GM12878 (cell line): ENCODE measurements around the gene RFLNA. TPM values are rescaled to one million over a fixed set of nuclear protein-coding genes. Genes with fewer than 3 reads are reported as not detected.

Source experiments
- CBFB ChIP-seq: IDR thresholded peaks from 2 replicates; pipeline ENCODE4 v1.6.1; 2016; ENCODE audit warnings: antibody characterized with exemption, low read depth
- CBX3 ChIP-seq: fragments of 200-600 bp; sonication (generic); IDR thresholded peaks from 2 replicates; pipeline ENCODE4 v1.6.1; 2016; ENCODE audit warnings: low read depth, borderline replicate concordance
- KAT2A ChIP-seq: conservative IDR thresholded peaks from 2 replicates; pipeline ENCODE4 v1.6.1; 2011; ENCODE audit warnings: low read depth, low read length; ENCODE audit not compliant: control insufficient read depth
- SMAD5 ChIP-seq: IDR thresholded peaks from 2 replicates; pipeline ENCODE4 v1.6.1; 2016; ENCODE audit warnings: antibody characterized with exemption, low read depth
- polyA plus RNA-seq, 11 experiments: library from polyadenylated mRNA; depleted of rRNA in 4 of 11; unstranded in 6 of 11; stranded (reverse) in 5 of 11; fragments of >200 nt; fragmentation: Nextera tagmentation in 4 of 11; fragmentation: Illumina TruSeq in 1 of 11; extraction: Ambion mirVana in 4 of 11; extraction: Trizol in 1 of 11; gene quantifications; 1 replicate in 1 of 11; 2 replicates in 10 of 11; pipeline versions ENCODE4 v1.2.1 to v1.2.3, GENCODE V29; 2011 to 2016; ENCODE audit warnings: inconsistent platforms in 2 of 11, missing spikeins in 2 of 11, low read depth in 1 of 11
- total RNA-seq, 4 experiments: library from RNA; depleted of rRNA in 3 of 4; stranded (reverse); fragments of >200 nt in 3 of 4; fragmentation: Illumina TruSeq in 1 of 4; extraction: Trizol in 1 of 4; gene quantifications; 2 replicates each; pipeline versions ENCODE4 v1.2.1 to v1.2.3, GENCODE V29; 2013 to 2021
- TF ChIP-seq, protein P1 (sequence below): fragments of 450-650 bp; conservative IDR thresholded peaks from 2 replicates; pipeline ENCODE4 v1.6.1; 2017; ENCODE audit warnings: mild to moderate bottlenecking, moderate library complexity
- TF ChIP-seq, protein P2 (sequence below), 3 experiments: IDR thresholded peaks in 2 of 3; conservative IDR thresholded peaks in 1 of 3; 2 replicates each; pipeline ENCODE4 v1.5.1; 2011; ENCODE audit warnings: low read depth in 3 of 3, low read length in 3 of 3, mild to moderate bottlenecking in 3 of 3, control low read depth in 2 of 3, moderate library complexity in 2 of 3, inconsistent platforms in 1 of 3, mixed read lengths in 1 of 3; ENCODE audit not compliant: control insufficient read depth in 2 of 3, insufficient read depth in 1 of 3; ENCODE audit errors: extremely low read depth in 1 of 3
- TF ChIP-seq, protein P3 (sequence below): fragments of 450-650 bp; IDR thresholded peaks from 2 replicates; pipeline ENCODE4 v1.6.1; 2016; ENCODE audit warnings: mild to moderate bottlenecking
- TF ChIP-seq, protein P4 (sequence below): fragments of 450-650 bp; formaldehyde crosslinking; IDR thresholded peaks from 2 replicates; pipeline ENCODE4 v1.4.0; 2022; ENCODE audit warnings: mild to moderate bottlenecking, moderate library complexity
- TF ChIP-seq, protein P5 (sequence below): IDR thresholded peaks from 2 replicates; pipeline ENCODE4 v1.6.1; 2012; ENCODE audit warnings: low read depth, low read length, improper control_type of control experiment

Gene RFLNA
- total and polyA plus RNA-seq, 10 of the 15 experiments (the other 5 are each of a cell fraction or from before 2014, with no cell fraction given), result 0.08 TPM; not detected in 9

DNA sequence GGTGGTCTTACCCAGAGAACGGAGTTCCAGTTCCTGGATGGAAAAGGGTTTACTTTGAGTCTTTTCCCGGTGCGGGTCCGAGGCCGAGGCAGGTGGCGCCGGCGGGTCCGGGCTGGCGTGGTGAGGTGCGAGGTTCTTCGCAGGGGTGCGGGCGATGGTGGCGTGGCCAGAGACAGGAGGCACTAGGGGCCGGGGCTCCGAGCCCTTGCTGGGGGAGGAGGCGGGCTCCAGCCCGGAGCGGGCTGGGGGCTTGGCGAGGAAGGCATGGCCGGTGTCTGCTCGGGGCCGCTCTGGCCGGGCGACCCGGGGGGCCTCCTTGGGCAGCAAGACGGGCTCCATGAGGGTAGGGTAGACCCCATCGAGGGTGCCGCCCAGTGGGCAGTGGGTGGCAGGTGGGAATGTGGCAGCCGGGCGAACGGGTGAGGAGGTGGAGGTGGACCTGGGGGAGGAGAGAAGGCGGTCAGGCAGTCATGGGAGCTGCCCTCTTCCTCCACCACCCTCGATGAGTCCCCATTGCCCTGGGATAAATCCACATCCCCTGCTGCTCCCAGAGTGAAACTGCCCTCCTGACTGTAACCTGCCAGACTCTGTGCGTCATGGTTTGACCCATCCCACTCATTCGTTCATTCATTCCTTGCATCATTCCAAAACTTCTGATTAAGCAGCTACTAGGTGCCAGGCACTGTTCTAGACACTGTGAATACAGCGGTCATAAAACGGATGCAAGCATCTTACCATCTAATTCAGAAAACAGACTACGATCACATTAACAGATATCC is 42.0 kb downstream of the RFLNA start (continued):
- TF ChIP-seq, protein P1, sequence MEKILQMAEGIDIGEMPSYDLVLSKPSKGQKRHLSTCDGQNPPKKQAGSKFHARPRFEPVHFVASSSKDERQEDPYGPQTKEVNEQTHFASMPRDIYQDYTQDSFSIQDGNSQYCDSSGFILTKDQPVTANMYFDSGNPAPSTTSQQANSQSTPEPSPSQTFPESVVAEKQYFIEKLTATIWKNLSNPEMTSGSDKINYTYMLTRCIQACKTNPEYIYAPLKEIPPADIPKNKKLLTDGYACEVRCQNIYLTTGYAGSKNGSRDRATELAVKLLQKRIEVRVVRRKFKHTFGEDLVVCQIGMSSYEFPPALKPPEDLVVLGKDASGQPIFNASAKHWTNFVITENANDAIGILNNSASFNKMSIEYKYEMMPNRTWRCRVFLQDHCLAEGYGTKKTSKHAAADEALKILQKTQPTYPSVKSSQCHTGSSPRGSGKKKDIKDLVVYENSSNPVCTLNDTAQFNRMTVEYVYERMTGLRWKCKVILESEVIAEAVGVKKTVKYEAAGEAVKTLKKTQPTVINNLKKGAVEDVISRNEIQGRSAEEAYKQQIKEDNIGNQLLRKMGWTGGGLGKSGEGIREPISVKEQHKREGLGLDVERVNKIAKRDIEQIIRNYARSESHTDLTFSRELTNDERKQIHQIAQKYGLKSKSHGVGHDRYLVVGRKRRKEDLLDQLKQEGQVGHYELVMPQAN, result no peak
- TF ChIP-seq, protein P2, sequence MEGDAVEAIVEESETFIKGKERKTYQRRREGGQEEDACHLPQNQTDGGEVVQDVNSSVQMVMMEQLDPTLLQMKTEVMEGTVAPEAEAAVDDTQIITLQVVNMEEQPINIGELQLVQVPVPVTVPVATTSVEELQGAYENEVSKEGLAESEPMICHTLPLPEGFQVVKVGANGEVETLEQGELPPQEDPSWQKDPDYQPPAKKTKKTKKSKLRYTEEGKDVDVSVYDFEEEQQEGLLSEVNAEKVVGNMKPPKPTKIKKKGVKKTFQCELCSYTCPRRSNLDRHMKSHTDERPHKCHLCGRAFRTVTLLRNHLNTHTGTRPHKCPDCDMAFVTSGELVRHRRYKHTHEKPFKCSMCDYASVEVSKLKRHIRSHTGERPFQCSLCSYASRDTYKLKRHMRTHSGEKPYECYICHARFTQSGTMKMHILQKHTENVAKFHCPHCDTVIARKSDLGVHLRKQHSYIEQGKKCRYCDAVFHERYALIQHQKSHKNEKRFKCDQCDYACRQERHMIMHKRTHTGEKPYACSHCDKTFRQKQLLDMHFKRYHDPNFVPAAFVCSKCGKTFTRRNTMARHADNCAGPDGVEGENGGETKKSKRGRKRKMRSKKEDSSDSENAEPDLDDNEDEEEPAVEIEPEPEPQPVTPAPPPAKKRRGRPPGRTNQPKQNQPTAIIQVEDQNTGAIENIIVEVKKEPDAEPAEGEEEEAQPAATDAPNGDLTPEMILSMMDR (IDR thresholded peaks at IDR 0.05 in 2 of 3, conservative IDR thresholded peaks at IDR 0.05 in 1 of 3; ENCODE audit: control insufficient read depth in 2 of 3, extremely low read depth in 1 of 3, insufficient read depth in 1 of 3, low read depth in 3 of 3, low read length in 3 of 3), result no peak
- TF ChIP-seq, protein P3, sequence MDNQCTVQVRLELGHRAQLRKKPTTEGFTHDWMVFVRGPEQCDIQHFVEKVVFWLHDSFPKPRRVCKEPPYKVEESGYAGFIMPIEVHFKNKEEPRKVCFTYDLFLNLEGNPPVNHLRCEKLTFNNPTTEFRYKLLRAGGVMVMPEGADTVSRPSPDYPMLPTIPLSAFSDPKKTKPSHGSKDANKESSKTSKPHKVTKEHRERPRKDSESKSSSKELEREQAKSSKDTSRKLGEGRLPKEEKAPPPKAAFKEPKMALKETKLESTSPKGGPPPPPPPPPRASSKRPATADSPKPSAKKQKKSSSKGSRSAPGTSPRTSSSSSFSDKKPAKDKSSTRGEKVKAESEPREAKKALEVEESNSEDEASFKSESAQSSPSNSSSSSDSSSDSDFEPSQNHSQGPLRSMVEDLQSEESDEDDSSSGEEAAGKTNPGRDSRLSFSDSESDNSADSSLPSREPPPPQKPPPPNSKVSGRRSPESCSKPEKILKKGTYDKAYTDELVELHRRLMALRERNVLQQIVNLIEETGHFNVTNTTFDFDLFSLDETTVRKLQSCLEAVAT, result no peak
- TF ChIP-seq KAT2A, result no peak
- TF ChIP-seq CBX3, result no peak
- TF ChIP-seq, protein P4, sequence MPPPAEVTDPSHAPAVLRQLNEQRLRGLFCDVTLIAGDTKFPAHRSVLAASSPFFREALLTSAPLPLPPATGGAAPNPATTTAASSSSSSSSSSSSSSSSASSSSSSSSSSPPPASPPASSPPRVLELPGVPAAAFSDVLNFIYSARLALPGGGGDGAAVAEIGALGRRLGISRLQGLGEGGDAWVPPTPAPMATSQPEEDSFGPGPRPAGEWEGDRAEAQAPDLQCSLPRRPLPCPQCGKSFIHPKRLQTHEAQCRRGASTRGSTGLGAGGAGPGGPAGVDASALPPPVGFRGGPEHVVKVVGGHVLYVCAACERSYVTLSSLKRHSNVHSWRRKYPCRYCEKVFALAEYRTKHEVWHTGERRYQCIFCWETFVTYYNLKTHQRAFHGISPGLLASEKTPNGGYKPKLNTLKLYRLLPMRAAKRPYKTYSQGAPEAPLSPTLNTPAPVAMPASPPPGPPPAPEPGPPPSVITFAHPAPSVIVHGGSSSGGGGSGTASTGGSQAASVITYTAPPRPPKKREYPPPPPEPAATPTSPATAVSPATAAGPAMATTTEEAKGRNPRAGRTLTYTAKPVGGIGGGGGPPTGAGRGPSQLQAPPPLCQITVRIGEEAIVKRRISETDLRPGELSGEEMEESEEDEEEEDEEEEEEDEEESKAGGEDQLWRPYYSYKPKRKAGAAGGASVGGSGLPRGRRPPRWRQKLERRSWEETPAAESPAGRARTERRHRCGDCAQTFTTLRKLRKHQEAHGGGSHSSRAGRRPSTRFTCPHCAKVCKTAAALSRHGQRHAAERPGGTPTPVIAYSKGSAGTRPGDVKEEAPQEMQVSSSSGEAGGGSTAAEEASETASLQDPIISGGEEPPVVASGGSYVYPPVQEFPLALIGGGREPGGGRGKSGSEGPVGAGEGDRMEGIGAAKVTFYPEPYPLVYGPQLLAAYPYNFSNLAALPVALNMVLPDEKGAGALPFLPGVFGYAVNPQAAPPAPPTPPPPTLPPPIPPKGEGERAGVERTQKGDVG (CRISPR knock-in tag), result no peak
- TF ChIP-seq, protein P5, sequence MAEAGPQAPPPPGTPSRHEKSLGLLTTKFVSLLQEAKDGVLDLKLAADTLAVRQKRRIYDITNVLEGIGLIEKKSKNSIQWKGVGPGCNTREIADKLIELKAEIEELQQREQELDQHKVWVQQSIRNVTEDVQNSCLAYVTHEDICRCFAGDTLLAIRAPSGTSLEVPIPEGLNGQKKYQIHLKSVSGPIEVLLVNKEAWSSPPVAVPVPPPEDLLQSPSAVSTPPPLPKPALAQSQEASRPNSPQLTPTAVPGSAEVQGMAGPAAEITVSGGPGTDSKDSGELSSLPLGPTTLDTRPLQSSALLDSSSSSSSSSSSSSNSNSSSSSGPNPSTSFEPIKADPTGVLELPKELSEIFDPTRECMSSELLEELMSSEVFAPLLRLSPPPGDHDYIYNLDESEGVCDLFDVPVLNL, result no peak
- TF ChIP-seq SMAD5, result no peak
- no peak for TF ChIP-seq CBFB
